NCI-H1694 (cell line): ENCODE results near the gene SNCG.
"Not testable (repeated sequence)": the region's sequence is repeated elsewhere in the genome, so short reads cannot be mapped to it uniquely, and the experiment has no call there.

Experiments
- DNase-seq: peaks from one replicate; lab custom pipeline; 2025; lab: John Stamatoyannopoulos, UW

Gene SNCG

GRCh38 chr10:86958116-86958900 lies at the start of gene SNCG:
Gene SNCG (plus strand): TSS chr10:86958599. CDS start chr10:86958698, 99 bp downstream.
- DNase-seq = no peak

- no peak for DNase-seq
Observed at GRCh38 chr10:86914734-86915133, 43.7 kb upstream of the SNCG start.

GRCh38 chr10:86918022-86918471 lies 40.4 kb upstream of the SNCG start:
- DNase-seq = no peak

DNA sequence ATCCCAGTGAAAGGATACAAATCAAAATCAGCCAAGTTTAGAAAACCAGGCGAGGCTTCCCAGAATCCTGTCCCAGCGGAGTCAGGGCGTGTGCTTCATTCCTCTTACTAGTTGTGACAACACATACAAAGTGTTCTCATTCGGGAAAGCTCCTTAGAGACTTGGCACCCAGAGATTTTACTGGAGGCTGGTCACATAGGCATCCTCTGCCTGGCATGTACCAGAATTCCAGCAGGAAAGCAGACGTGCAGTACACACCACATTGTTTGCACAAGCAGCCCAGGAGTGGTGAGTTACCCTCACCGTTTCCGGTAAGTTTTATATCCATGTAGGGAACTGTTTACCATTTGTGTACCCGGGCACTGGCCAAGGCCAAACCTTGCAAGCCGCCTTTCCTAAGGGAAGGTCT lies 35.8 kb upstream of the SNCG start:
- DNase-seq = no peak

GRCh38 chr10:86929468-86930380 lies 28.7 kb upstream of the SNCG start:
- no peak for DNase-seq

GRCh38 chr10:86931872-86932271 lies 26.5 kb upstream of the SNCG start:
- no peak for DNase-seq

- DNase-seq = no peak
Observed at GRCh38 chr10:86932674-86933073, 25.7 kb upstream of the SNCG start.

DNA sequence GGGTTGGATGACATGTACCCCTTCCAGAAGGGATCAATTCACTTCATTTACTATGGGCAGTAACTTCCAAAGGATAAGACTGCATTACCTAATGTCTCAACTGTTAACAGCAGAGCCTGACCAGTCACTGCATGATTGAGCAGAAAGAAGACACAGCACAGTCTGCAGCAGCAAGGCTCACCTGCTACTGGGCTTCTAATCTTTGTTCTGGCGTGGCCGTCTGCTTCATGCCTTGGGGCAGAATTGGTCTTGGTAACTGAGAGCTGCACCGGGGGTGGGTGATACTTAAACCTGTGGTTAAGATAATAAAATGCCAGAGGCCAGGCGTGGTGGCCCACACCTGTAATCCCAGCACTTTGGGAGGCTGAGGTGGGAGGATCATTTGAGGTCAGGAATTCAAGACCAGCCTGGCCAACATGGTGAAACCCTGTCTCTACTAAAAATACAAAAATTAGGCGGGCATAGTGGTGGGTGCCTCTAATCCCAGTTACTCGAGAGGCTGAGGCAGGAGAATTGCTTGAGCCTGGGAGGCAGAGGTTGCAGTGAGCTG lies 24.2 kb upstream of the SNCG start:
- DNase-seq = not testable (repeated sequence)

DNA sequence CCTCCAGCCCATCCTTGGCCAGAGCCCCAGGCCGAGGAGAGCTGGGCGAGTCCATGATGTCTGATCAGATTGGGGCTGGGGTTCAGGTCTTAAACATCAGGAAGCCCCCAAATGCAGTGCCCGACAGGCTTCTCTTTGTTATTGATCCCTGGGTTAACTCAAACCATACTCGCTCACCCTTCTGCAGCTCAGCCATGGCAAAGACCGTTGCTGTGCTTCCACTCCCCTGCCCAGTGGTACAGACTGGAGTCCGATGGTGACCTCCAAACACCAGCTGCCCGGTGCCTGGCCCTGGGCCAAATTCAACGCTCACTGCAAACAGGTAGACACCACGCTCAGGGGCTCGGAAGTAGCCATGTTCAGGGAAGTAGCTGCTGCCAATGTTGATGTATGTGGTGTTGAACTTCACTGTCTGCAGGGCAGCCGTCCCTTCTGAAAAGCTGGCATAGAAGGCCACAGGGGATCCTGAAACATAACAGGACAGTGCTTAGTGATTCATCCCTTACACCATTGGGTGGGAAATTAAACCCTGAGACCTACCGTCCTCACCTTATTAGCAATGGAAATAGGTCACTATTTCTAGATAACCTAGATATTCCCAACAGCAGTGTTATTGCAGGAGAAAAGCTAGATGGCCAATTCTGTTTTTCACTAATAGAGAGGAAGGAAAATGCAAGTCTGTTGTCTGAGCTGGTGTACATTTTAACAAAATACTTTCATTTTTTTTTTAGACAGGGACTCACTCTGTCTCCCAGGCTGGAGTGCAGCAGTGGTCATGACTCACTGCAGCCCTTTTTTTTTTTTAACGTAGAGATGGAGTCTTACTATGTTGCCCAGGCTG lies 21.5 kb upstream of the SNCG start:
- no peak for DNase-seq

- no peak for DNase-seq
Observed at GRCh38 chr10:86937502-86938154, 20.8 kb upstream of the SNCG start.

DNA sequence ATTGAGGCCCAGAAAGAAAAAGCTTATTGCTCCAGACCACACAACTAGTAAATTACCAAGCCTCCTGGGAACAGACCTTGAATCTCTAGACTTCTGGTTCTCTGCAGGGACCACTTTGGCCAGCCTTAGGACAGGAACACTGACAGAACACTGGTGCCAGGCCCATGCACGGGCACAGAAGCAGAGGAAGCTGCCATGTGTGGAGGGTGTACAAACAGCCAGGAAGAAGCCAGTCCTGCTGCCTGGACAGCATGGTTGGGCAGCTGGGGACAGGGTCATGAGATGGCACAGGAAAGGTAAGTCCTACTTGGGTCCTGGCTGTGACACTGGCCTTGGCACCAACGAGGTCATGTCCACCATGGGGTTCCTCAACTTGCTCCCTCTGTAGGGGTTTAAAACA lies 20.1 kb upstream of the SNCG start:
- DNase-seq = no peak

DNA sequence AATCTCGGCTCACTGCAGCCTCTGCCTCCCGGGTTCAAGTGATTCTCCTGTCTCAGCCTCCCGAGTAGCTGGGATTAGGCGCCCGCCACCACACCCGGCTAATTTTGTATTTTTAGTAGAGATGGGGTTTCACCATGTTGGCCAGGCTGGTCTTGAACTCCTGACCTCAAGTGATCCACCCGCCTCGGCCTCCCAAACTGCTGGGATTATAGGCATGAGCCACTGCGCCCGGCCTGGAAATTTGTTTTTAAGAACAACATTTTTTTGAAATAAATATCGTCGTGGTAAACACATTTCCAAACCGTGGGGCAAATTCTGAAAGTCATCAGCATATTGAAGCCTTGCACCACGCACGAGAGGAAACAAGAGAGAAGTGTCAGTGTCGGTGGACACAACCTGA lies 18.3 kb upstream of the SNCG start:
- not testable (repeated sequence) for DNase-seq

DNA sequence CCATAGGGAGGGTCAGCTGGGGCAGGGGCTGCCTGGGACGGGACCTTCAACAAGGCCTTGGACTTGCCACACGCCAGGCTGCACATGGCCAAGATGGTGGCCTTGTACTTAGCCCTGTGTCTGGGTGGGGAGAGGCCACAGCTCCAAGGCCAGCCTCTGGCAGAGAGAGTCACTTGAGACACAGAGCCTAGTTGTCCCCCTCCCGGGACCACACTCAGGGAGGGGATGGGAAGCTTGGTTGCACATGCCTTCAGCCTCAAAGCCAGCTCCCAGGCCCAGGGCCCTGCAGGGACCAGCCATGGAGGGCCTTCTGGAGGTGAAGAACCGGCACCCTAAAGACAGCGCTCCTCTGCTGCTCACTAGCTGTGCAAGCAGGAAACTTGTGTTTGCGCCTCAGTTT lies 17.7 kb upstream of the SNCG start:
- no peak for DNase-seq

- DNase-seq = no peak
Observed at GRCh38 chr10:86941426-86941825, 17.0 kb upstream of the SNCG start.

DNA sequence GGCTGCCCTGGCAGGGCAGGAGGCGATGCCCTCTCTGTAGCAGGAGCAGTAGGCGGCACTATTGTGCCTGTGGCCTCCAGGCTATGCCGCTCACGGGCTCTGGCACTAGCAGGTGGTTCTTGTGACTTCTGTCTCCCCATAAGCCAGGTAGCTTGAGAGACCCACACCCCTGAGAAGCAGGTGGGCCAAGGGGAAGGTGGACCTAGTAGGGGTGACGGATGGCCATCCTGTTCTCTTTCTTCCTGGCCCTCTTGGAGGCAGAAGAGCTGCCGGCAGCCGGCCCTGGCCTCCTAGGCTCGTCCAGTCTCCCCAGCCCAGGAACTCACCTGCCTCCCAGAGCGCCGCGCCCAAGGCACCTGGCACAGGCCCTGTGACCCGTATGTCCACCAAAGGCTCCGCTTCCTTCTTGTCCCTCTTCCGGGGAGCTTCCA lies 16.4 kb upstream of the SNCG start:
- DNase-seq = no peak

GRCh38 chr10:86942441-86943315 lies 15.7 kb upstream of the SNCG start:
- DNase-seq = no peak

DNA sequence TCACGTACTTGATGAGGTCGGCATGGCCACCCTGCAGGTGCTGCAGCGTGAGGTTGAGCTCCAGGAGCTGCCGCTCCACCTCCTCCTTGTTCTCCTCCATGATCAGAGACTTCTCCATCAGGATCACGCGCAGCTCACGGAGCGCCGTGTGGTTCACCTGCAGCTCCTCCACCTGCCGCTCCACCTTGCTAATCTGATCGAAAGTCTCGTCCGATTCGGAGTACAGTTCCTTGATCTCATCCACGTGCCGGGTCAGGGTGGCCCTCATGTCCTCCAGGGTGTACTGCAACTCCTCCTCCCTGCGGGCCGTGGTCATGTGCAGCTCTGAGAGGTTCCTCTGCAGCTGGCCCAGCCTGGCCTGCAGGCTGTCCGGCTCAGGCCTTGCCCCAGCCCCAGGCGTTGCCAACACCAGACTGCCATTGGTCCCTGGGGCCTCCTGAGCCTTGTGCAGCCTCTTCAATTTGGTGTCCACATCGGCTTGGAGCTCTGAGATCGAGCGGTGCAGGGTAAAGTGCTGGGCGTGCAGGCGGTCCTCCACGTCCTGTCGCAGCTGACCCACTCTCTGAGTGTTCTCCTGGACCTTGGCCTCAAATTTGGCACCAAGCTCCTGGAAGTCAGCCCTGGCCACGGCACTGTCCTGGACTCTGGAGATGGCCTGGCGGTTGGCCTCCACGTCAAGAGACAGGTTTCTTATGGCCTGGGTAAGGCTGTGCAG lies 14.9 kb upstream of the SNCG start:
- no peak for DNase-seq

DNA sequence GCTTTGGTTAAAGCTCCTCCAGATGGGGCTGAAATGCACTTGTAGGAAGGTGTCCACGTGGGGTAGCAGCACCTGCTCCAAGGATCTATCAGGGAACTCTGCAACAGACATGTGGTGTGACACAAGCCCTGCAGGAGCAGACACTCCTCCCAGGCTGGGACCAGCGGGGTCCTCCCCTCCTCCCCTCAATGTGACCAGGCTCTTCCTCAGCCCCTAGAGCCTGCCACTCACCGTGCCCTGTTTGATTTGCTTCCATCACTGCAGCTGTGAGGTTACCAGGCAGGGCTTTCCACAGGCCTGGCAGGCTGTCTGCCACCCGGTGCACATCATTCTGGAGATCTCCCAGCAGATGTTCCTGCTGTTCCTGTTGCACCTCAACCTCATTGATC lies 14.4 kb upstream of the SNCG start:
- no peak for DNase-seq

DNA sequence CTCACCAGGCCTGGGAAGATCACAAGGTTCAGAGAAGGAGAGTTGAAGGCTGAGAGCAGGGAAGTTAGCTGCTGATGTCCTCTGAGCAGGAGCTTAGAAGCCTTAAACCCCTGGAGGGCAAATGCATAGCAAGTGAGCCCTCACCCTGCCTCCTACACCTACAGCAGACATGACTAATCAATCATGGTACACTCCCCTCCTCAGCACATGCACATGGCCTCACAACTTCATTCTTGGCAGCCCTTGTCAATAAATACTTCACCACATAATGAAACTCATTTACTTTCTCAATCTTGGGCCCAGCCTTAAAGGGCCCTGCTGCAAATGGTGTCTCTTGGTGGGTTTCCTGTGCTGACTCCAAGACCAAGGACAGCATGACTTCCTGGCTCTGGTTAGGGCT lies 13.9 kb upstream of the SNCG start:
- DNase-seq = no peak

GRCh38 chr10:86944907-86945306 lies 13.5 kb upstream of the SNCG start:
- DNase-seq = no peak
